Tibial nerve (tissue), 4 donors: ENCODE data around the gene KIAA0232.

ENCODE experiments used
- CTCF ChIP-seq, 5 experiments: fragments of 200-600 bp in 3 of 5; fragments of 450-650 bp in 2 of 5; sonication (generic) in 3 of 5; IDR thresholded peaks; one replicate each; pipeline ENCODE4 v1.5.1; 2016 to 2019; ENCODE audit warnings: antibody characterized with exemption in 5 of 5, mild to moderate bottlenecking in 3 of 5, moderate library complexity in 2 of 5
- EP300 ChIP-seq, 2 donors: sonication (generic); formaldehyde crosslinking; IDR thresholded peaks; one replicate each; pipeline ENCODE4 v1.6.1; 2017; ENCODE audit warnings: antibody characterized with exemption in 2 of 2, mild to moderate bottlenecking in 1 of 2

GRCh38 chr4:6820695-6821094 is 38.2 kb downstream of the KIAA0232 start:
- TF ChIP-seq EP300 (IDR thresholded peaks at IDR 0.05) (no peak), CTCF (IDR thresholded peaks at IDR 0.05) (no peak)
